ES-I3 (cell line): ENCODE measurements around the gene NENF.

Source experiments
- H3K36me3 ChIP-seq: 2 replicates; pipeline ENCODE4 v1.6.1; 2013; ENCODE audit warnings: mild to moderate bottlenecking, low read length, control low read depth, moderate library complexity; ENCODE audit not compliant: insufficient read depth
- H3K4me1 ChIP-seq: 2 replicates; pipeline ENCODE4 v1.6.1; 2013; ENCODE audit warnings: mild to moderate bottlenecking, control low read depth, low read length; ENCODE audit not compliant: insufficient read depth
- H3K9ac ChIP-seq: 2 replicates; pipeline ENCODE4 v1.6.1; 2013; ENCODE audit warnings: low read depth, mild to moderate bottlenecking, low read length, moderate library complexity
- H3K9me3 ChIP-seq: 2 replicates; pipeline ENCODE4 v1.6.1; 2013; ENCODE audit warnings: mild to moderate bottlenecking, low read length, moderate library complexity; ENCODE audit not compliant: control insufficient read depth, insufficient read depth

NENF gene

DNA sequence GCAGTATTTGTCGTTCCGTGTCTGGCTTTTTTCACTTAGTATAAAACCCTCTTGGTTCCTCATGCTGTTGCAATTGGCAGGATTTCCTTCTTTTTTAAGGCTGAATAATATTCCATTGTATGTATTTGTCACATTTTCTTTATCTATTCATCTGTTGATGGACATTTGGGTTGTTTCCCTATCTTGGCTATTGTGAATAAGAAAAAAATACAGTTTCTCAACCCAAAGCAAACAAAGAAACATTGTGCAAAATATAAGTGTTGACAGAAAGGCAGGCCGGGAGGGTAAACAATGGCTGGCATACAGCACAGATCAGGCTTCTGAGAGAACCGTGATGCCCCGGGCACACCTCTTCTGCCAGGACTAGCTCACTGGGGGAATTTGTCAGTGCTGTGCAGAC is 26.9 kb downstream of the NENF start:
- no peaks in the 10 kb centered on the region for H3K9me3 ChIP-seq
- H3K4me1 ChIP-seq: peaks cover 11% of the 10 kb centered on the region; the same call in 1 of the 2 replicates
- no peak overlapping the region for H3K9ac ChIP-seq
- no peaks in the 10 kb centered on the region for H3K36me3 ChIP-seq

- Histone ChIP-seq H3K36me3 (no peaks in the 10 kb centered on the region), H3K9ac (no peak overlapping the region), H3K9me3 (no peaks in the 10 kb centered on the region), H3K4me1 (peaks cover 11% of the 10 kb centered on the region; the same call in 1 of the 2 replicates)
Observed at GRCh38 chr1:212460376-212460775, 27.7 kb downstream of the NENF start.

- Histone ChIP-seq H3K9ac (no peak overlapping the region), H3K4me1 (peaks cover 11% of the 10 kb centered on the region; the same call in 1 of the 2 replicates), H3K36me3 (no peaks in the 10 kb centered on the region), H3K9me3 (no peaks in the 10 kb centered on the region)
Observed at GRCh38 chr1:212461916-212462660, 29.4 kb downstream of the NENF start.

DNA sequence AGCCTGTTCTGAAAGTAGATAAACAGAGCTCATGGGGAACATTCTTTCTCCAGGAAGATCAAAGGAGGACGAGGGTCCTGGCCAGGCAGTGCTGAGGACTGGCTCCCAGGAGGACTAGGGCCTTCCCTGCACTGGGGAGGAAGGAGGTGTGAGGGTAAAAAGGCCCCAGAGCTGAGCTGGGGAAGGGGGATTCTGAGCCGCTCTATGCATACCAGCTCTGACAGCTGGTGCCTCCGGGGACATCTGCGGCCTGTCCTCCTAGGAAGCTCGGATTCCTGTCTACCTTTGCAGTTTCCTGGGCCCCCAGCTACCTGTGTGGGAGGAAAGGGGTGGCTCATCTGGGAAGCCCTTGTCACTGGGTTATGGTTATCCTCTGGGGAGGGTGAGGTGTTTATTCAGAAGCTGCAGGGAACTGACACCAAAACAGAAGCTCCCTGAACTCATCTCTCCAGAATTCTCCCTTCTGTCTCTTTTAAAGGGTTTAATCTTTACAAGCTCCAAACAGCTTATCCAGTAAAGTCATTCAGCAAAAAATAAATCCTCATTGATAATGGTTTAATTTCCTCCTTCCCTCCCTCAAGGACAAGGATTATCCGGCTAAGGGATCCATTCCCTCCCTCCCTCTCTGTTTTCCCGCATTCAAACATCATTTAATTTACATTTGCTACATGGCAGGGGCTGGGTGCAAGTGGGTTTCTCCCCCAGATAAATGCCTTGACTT is 31.0 kb downstream of the NENF start:
- H3K4me1 ChIP-seq: peaks cover 11% of the 10 kb centered on the region; the same call in 1 of the 2 replicates
- H3K9ac ChIP-seq: no peak overlapping the region
- no peaks in the 10 kb centered on the region for H3K36me3 ChIP-seq
- no peaks in the 10 kb centered on the region for H3K9me3 ChIP-seq

GRCh38 chr1:212465311-212465710 is 32.6 kb downstream of the NENF start:
- Histone ChIP-seq H3K4me1 (peaks cover 11% of the 10 kb centered on the region; the same call in 1 of the 2 replicates), H3K9ac (no peak overlapping the region), H3K9me3 (no peaks in the 10 kb centered on the region), H3K36me3 (no peaks in the 10 kb centered on the region)

- no peaks in the 10 kb centered on the region for H3K36me3 ChIP-seq
- H3K4me1 ChIP-seq: peaks cover 11% of the 10 kb centered on the region; the same call in 1 of the 2 replicates
- no peaks in the 10 kb centered on the region for H3K9me3 ChIP-seq
- no peak overlapping the region for H3K9ac ChIP-seq
Observed at GRCh38 chr1:212466437-212466836, 33.7 kb downstream of the NENF start.

DNA sequence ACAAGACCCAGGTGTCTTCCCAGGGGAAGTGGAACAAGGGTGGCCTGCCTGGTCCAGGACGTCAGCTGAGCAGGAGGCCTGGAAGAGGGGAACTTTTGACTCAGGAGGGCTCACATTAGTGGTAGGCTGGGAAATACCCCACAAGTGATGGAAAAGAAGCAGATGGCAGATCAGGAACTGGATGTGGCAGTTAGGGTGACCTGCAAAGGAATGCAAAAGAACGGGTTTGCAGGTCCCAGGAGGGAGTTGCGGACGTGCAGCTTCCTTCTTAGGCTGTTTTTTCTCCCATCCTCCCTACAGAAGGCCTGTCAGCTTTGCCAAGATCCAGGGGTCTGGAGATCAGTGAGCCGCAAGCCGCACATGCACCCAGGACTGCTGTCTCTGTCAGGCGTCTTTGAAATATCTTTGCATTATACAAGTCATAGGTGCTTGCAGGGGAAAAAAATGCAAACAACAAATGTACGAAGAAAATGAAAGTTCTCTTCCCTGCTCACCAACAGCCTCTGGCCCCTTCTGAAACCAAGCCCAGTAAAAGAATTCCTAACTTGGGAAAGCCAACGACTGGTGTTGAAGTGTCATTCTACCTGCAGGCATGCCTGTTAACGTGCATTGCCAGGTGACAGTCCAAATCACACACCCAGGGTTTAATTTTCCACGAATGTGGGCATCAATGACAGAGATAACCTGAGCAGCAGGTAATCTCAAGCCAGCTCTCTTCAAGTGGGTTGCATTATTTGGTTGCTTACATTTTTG is 34.4 kb downstream of the NENF start:
- Histone ChIP-seq H3K36me3 (no peaks in the 10 kb centered on the region), H3K4me1 (peaks cover 7% of the 10 kb centered on the region; the same call in 1 of the 2 replicates), H3K9ac (no peak overlapping the region), H3K9me3 (no peaks in the 10 kb centered on the region)

DNA sequence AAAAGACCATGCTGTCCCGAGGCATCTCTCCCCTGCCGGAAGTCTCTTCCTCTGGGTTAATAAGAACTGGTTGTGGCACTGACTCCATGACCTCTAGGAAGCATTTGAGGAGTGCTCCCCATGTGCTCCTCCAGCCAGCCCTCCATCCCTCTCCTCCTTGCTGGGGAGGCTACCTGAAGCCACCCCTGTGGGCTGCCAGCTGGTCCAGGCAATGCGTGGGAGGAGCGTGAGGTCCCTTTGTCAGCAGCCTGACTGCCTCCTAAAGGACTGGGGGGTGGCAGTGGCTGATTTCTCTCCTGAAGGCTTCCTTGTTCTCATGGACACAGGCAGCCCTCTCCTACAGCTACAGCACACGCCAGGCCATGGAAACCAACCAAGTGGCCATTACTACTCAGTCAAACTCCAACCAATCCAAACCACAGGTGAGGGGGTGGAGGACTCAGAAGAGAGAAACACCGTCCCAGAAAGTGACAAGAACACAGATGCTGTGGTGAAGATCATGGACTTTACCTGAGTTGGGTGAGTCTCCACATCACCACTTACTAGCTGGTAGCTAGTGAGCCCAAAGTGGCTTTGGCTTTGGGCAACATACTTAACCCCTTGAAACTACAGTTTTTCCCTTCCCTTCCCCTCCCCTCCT is 35.2 kb downstream of the NENF start:
- Histone ChIP-seq H3K4me1 (peaks cover 5% of the 10 kb centered on the region; the same call in 1 of the 2 replicates), H3K9me3 (no peaks in the 10 kb centered on the region), H3K36me3 (no peaks in the 10 kb centered on the region), H3K9ac (no peak overlapping the region)

GRCh38 chr1:212470059-212470458 is 37.3 kb downstream of the NENF start:
- H3K9ac ChIP-seq: no peak overlapping the region
- no peaks in the 10 kb centered on the region for H3K9me3 ChIP-seq
- no peaks in the 10 kb centered on the region for H3K4me1 ChIP-seq
- H3K36me3 ChIP-seq: no peaks in the 10 kb centered on the region

GRCh38 chr1:212471286-212471685 is 38.6 kb downstream of the NENF start:
- Histone ChIP-seq H3K4me1 (no peaks in the 10 kb centered on the region), H3K36me3 (no peaks in the 10 kb centered on the region), H3K9ac (no peak overlapping the region), H3K9me3 (no peaks in the 10 kb centered on the region)

- H3K4me1 ChIP-seq: no peaks in the 10 kb centered on the region
- no peak overlapping the region for H3K9ac ChIP-seq
- H3K36me3 ChIP-seq: no peaks in the 10 kb centered on the region
- H3K9me3 ChIP-seq: no peaks in the 10 kb centered on the region
Observed at GRCh38 chr1:212471891-212472675, 39.4 kb downstream of the NENF start.

DNA sequence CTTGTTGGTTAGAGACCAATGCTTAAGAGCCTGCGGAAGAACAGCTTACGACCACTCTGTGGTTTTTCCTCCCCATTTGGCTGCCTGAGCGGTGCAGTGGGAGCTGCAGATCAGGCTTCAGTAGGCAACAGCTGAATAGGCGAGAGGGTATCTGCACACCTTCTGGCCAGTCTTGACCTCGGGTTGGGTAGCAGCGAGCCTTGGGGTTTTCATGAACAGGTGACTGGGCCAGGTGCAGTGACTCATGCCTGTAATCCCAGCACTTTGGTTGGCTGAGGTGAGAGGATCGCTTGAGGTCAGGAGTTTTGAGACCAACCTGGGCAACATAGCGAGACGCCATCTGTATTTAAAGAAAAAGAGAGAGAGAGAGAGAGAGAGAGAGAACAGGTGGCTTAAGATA is 41.0 kb downstream of the NENF start:
- H3K9me3 ChIP-seq: no peaks in the 10 kb centered on the region

DNA sequence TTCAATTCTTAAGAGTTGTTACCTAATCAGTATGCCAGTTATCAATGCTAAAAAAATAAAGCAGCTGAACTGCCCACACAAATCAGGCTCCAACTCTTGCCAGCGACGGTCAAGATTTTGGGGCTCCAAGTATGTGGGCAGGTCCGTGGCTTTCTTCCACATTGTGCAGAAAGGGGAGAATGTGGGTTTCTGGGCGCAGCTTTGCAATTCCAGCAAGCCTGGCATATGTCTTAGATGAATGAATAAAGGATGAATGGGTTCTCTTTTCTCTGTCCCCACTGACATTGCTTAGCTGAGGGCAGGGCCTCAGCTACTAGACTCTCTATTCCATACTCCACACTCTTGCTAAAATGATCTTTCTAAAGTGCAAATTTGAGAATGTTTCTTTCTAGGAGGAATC is 42.4 kb downstream of the NENF start:
- H3K9me3 ChIP-seq: no peaks in the 10 kb centered on the region
- no peaks in the 10 kb centered on the region for H3K36me3 ChIP-seq
- H3K9ac ChIP-seq: no peak overlapping the region
- peaks cover 7% of the 10 kb centered on the region for H3K4me1 ChIP-seq

More for the DNA sequence above, 41.0 kb downstream of the NENF start:
- H3K9ac ChIP-seq: no peak overlapping the region
- H3K36me3 ChIP-seq: no peaks in the 10 kb centered on the region
- H3K4me1 ChIP-seq: no peaks in the 10 kb centered on the region; the same call in 1 of the 2 replicates
